Measurements from ENCODE around the gene DNMT3A. TPM values are rescaled to one million over a fixed set of nuclear protein-coding genes. Genes with fewer than 3 reads are reported as not detected.

The DNMT3A gene
- total and polyA plus RNA-seq, 2 of the 8 experiments (the other 6 are each of a cell fraction or from before 2014, with no cell fraction given) = 33.6 to 178 TPM

DNA sequence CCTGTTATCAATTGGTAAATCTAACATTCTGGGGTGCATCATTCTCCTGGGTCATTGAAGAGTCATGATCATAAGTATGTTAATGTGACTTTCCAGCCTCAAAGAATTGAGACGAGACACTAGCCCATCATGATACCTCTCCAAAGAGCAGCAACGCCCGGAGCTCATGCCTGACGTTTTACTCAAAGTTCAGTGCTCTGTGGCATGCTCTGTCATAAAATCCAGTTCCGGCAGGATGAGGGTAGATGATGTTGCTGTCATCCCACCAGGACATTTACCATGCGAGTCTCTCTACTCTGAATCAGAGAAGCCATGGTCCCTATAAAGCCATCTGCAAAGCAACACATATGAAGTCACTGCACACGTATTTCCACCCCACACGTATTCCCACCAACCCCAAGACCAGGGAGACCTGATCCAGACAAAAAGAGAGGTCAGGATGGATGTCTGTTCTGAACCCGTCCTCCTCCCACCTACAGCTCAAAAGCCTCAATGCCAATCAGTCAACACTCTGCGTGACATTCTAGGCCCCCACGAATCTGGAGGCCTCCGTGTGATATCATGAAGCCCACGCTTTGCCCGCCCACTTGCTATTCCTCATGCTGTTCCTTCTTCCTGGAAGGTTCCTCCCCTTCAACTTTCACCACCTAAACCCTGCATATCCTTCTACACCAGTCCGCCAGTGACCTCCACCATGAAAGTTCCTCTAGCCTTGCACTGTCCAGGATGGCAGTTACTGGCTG is 85.8 kb downstream of the DNMT3A start (continued):
- TF ChIP-seq, protein P1, sequence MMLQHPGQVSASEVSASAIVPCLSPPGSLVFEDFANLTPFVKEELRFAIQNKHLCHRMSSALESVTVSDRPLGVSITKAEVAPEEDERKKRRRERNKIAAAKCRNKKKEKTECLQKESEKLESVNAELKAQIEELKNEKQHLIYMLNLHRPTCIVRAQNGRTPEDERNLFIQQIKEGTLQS (IDR thresholded peaks at IDR 0.05; ENCODE audit: insufficient read depth, low read depth, low read length) = no peak
- TF ChIP-seq, protein P2, sequence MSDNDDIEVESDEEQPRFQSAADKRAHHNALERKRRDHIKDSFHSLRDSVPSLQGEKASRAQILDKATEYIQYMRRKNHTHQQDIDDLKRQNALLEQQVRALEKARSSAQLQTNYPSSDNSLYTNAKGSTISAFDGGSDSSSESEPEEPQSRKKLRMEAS (IDR thresholded peaks at IDR 0.05) = no peak
- TF ChIP-seq CBX5 (IDR thresholded peaks at IDR 0.05; ENCODE audit: low read depth, low read length) (no peak), CREB1 (IDR thresholded peaks at IDR 0.05) (no peak), BACH1 (IDR thresholded peaks at IDR 0.05; ENCODE audit: low read length) (no peak), JUND (IDR thresholded peaks at IDR 0.05; ENCODE audit: low read length) (no peak), BRCA1 (IDR thresholded peaks at IDR 0.05; ENCODE audit: low read depth, low read length) (no peak), FOSL1 (IDR thresholded peaks at IDR 0.05; ENCODE audit: insufficient read depth, low read depth, low read length) (no peak), NANOG (IDR thresholded peaks at IDR 0.05; ENCODE audit: insufficient read depth, low read depth, low read length, poor library complexity, severe bottlenecking) (no peak), YY1 (IDR thresholded peaks at IDR 0.05; ENCODE audit: low read depth, low read length) (no peak)
